Stimulated activated CD8-positive, alpha-beta memory T cell treated with anti-CD3 and anti-CD28 coated beads, Interleukin-12 subunit alpha, Interleukin-12 subunit beta, amount 100 ng/mL, for 4 hours (primary cell): ENCODE results near the gene CCDC91.

Experiments used
- DNase-seq: peaks from one replicate; pipeline ENCODE4 v3.0.0-alpha.2; 2020; ENCODE audit warnings: low read depth

The CCDC91 gene

DNA sequence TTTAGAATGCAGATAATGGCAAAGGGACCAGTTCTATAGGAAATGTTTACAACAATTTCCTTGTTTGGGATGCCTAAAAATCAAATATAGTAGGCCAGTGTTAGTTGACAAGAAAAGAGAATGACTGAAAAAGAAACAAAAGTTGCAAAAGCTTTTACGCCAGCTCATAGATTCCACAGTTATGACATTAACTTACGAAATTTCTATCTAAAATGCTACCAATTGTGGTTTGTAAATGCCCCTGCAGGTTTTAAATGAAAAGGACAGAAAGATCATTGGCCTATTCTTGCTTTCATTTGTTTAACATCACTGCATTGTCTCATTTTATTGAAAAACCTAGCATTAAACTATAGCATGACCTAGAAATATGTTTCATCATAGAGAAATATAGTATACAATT, 345.8 kb downstream of the CCDC91 start:
- no peak for DNase-seq

DNA sequence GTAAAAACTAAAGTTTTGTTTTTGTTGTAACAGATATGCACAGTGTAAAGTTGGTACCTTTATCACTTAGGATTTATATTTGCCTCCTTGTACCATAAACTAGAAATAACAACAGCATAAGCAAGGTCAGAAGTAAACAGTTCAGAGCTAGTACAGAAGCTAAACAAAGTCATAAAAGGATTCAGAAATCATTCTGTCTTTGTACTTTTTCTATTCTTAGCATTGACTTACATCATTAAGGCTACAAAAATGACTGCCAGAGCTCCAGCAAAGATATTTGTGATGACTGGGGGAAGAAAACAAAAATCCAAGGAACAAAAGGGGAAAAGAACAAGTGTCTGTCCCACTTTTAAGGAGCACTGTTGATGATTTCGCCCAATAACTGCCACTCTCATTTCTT, 347.2 kb downstream of the CCDC91 start:
- DNase-seq = no peak

DNA sequence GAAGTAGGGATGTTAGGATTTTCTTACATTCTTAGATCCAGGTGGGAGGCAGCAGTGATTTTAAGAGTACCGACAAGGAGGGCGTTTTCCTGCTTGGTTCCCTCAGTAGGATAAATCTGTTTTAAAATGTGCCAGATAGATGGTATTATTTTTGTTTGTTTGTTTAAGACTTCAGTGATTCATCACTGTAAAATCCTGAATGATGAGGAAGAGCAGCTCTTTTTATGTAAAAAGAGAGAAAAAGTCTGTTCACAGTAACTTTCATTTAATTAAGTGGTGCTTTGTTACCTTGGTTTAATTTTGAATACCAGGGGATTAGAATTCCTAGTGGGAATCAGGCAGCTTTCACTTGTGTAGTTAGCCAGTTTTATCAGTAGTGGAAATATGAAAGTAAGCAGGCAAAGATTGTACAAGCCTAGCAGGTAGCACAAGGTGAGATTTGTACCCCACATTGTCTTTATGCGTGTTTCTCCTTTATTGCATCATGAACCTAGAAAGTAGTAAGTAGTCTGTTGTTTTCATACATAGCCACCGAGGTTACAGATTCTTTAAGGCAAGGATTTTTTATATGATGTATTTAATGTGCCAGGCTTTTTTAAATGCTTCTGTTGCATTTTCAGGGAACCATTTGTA, 349.6 kb downstream of the CCDC91 start:
- no peak for DNase-seq

DNA sequence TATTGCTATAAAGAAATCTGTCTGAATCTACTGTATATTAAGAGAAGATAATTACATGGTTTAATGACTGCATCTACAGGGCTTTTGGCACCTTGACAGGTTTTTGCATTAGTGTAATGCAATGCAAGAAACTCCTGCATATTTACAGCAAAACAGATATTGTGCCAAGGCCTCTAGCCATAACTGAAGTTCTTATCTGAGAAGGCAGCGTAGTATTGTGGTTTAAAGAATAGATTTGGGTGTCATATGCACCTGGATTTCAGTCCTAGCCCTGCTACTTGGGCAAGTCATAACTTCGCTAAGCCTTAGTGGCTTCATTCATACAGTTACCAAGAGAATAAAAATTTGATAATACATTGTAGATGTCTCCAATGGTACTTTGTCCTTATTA, 350.1 kb downstream of the CCDC91 start:
- DNase-seq = no peak

DNA sequence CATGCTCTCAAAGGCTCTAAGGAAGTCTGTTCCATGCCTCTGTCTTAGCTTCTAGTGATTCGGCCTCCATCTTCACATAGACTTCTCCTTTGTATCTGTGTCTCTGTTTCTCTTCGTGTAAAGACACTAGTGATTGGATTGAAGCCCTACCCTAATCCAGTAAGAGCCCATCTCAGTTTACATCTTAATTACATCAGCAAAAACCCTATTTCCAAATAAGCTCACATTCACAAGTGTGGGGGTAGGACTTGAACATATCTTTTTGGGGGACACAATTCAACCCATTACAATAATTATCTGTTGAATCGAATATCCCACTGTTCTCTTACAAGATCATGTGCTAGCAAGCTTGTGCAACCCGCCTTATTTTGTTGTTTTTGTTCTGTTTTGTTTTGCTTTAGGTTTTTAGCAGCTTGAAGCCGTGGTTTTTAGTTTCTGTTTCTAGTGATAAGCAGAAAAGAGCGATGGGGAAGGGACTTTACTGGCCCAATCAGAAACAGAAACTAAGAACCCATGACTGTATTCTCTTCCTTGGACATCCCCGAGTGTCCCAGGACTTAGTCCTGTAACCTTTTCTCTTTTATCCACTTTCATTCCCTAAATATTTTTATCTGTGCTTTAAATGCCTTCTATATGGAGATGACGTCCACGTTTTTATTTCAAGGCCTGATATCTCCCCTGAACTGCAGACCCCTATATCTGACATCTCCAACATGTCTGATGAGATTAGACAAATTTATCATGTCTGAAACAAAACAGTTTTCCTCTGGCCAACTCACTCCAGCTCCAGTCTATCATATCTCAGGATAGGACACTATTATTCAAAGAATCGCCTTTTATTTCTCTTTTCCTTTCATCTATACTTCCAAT, 353.0 kb downstream of the CCDC91 start:
- DNase-seq = no peak

DNA sequence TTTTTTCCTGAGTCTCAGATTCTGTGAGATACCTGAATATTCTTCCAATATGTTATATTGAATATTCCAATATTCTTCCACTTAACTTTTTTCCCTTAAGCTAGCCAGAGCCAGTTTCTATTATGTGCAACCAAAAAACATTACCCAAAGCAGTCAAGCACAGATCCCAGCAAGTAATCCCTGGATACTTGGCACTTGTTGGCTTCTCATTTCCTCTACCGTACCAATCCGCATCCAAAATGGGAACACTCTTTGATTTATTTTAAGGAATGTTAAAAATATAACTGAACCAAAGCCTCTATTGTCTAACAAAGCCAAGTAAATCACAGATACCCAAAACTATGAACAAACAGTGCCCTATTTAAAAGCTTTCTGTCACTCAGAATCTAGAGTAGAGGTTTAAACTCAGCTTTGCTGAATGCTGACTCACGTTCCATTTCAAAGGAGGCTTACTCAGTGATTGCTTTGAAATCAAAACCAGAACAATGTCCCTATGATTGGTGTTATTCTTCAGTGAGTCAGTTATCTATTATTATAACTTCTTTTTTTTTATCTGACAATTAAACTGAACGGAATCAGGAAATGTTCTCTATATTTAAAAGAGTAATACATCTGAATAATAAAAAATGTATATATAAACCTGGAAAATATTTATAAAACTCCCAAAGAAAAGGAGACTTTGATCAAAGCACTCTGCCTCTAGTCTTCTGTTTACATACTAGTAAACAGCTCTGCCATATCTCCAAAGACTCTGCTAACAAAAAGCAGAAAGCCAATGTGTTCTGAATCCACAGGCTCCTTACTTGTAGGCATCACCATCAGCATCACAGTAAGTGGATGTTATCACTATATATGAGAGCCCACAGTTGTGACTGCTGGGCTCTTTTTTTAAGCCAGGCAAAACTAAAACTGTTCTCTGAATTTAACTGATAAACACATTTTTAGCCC, 360.8 kb downstream of the CCDC91 start:
- DNase-seq = no peak

DNA sequence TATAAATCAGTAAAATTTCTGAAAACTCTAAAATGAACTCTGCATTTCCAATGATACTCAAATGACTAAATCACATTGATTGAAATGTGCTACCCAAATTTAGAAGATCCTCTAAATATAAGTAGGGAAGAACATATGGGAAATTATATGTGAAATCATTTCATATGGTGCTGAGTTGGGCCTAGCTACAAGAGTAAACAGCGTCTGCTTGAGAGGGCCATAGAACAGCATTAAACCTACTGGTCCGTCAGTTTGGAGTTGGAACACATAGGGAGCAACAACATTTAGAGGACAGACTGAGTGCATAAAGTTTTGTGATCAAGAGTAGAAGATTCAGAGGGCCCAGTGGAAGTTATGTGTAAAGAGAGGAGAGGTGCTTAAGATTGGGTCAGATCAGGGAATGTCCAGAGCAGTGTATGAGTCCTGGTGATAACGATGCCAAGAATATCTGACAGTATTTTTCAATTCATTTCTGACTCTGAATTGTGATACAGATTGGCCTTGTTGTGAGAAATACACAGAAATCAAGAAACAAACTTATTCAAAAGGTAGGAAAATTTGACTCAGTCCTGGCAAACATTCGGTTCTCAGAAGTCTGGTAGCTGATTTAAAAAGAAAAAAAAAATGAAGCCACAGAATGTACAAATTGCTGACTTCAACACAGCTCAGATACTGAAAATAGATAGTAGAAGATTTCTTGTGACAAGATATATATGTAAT, 362.2 kb downstream of the CCDC91 start:
- DNase-seq = no peak

DNA sequence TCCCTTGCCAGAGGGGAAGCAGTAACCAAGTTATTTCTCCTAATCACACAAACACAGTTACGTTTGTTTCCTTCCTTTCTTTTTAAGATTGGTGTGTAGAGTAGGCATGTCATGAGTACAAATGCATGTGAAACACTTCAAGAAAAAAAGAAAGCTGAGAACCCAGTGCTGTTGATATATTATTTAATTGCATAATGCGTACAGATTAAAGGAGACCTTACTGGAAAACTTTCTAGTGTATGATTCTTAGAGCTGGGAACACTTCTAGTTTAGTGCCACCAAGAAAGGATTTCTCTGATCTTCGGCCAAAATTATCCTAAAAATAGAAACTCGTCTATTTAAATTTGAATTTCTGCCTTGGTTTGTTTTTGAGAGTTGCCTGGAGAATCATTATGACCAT, 365.5 kb downstream of the CCDC91 start:
- DNase-seq = no peak

DNA sequence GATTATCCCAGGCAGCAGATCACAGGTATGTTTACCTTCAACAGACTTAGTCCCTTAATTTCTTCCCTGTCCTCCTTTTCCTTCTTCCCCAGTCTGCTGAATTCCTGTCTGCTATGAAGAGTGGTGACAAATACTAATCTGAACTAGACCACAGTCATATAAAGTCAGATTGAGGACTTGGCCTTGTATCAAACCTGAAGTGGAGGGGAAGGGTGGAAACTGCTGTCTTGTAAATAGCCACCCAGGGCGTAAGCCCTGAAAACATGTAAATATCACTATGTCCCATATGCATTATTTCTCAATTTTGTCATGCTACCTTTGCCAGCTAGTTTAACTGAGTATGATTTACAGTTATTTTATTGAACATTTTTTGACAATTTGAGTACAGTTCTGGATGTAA, 368.0 kb downstream of the CCDC91 start:
- no peak for DNase-seq

DNA sequence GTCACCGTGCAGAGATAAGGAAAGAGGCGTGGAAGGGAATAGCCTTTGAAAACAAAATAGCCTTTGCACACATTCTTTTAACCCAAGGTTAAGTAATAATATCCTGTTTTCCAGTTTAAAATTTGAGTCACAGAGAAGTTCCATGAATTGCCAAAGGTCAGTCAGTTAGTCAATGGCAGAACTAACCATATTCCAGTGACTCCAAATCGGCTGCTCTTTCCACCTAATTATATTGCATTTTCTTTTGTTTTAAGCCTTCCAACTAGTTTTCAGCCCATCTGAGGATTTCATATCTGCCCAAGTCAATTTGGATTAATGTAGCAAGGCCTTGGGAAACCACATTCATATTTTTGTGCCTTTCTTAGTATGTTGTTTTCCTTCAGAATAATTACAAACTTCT, 373.0 kb downstream of the CCDC91 start:
- DNase-seq = no peak

DNA sequence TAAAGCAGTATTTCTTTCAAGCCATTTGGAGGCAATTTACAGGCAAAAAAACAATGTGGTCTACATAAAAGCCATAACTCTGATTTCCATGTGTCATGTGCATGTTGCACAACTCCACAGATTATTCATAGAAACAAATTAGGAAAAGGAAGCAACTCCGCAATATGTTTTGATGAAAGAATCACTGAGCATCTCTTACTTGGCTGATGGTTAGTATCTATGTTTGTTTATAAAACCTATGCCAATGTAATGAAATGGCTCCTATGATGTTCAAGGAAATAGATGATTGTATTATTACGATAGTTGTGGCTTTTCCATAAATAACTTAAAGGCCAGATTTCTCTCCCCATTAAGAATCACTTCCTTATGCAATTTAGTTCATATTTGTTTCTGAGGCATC, 373.7 kb downstream of the CCDC91 start:
- DNase-seq = no peak

DNA sequence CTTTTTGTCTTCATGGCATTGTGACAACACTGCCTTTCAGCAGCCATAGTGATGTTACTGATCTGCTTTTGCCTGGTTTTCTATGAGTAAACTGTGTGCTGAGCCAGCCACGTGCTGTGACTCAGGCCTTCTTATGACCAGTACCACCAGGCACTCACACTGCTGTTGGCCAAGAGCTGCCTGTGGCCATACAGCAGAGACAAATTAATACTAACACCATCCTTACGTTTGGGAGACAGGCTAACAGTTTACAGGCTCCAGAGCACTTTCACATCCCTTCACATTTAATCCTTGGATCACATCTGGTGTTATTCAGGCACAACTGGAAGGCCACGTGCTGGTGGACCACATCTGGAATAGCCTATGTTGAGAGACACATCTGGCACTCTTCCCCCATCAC, 377.9 kb downstream of the CCDC91 start:
- no peak for DNase-seq

DNA sequence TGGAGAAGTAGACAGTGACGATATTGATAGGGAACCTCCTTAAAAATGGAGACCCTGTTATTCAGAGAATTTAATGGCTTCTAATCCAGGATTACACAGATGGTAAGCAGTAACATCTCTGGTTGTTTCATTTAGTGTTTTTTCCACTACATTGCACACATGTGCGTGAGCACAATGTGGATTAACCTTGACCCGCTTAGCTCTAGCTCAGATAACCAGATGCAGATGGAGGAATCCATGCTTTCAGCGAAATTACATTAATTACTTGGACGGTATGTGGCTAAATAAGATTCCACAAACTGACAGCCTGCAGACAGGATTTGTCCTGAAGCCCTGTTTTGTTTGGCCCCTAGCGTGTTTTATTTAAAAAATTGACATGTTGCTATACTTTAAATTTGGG, 378.4 kb downstream of the CCDC91 start:
- DNase-seq = no peak

DNA sequence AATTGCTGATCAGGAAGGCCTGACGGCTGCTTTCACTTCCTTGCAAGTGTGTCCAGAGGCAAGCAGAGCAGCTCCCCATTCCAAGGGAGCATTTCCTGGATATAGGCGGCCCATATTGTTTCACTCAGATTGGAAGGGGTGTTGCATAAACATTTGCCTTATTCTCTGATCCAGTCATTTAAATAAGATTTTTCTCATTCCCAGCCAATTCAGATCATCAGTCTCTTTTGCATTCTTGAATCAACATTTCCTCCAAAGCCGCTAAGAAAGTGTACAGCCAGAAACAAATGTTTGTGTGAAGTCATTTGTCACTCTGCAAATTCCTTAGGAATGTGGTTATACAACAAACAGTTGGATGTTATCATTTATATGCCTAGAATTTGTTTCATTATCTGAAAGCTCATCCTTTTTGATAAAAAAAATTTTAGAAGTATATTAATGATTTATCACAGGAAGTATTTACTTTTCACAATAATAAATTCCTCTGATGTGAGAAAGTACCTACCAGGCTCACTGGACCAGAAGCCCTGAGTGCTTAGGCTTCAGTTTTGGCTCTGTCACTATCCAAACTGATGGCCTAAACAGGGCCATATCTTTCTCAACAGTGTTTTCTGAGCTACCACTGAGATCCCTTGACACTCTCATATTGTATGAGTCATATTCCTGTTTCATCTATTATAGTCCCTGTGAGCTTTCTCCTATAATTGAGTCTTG, 379.6 kb downstream of the CCDC91 start:
- no peak for DNase-seq

DNA sequence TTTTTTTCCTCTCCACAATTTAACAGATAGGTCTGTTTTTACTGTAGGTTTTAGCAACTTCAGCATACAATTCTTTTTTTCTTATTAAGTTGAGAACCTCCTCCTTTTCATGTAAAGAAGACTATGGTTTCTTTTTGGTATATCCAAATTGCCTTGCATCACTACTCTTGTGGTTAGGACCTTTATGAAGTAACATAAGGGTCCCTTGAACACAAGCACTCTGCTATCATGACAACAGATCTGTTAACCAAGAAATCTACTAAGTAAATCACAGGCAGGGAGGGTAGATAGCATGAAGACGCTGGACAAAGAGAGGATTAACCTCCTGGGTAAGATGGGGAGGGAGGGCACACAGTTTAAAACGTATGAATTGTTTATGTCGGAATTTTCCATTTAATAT, 380.6 kb downstream of the CCDC91 start:
- no peak for DNase-seq

DNA sequence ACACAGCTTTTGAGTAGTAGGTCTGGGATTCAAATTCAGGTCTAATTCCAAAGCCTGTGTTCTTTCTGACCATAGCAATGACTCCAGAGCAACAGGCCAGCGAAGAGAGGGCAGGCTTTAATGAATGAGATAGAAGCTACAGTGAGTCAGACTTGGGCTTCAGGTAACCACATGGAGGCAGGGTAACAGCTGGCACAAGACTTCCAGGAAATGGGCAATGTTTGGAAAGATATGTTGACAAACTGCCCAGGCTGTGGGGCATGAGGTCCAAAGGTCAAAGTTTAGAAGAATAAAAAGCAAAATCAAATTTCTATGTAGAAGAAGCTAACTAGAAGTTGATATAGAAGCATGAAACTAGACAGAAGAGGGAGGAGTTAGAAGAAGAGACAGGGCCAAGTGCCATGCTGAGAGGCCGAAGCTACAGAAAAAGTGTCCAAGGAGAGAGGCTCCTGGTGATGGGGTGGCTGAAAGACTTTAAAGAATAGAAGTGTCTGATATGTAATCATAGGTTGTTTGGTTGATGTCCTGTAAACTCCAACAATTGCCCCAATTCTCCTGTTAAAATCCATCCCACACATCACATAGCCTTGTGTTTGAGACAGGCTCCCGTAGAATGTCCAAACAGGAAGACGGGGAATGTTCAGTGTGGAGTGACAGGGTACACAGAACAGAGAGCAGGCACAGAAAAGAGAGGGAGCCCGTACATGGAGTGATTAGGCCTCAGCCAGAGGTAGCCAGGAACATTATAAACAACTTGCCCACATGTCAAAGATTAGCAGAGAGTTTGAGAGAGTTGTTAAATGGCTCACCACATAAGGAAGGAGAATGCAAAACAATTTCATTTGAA, 384.7 kb downstream of the CCDC91 start:
- DNase-seq = no peak

DNA sequence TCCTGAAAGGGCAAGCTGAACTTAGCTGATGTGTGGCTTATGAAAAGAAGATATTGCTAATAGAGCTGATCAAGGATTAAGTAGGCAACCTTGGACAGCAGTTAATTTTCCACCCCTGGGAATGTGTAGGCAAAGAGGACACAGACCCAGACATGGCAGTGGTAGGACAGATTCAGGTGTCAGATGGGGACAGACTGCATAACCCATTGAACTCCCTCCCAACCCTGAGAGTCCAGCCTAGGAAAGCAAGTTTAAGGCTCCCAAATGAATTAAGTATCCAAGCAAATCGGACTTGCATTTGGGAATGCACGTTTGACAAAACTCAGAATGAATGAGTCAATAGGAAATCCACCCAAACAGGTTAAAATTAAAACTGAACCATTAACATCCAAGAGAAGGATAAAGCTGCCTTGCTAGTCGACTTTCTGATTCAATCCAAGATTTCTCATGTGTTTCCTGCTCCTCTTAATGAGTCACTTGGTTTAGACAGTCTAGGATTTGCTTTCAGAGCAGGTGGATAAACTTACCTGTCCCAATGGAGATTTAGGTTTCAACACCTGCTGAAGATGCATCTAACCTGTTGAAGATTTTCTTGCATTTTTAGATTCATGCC, 385.4 kb downstream of the CCDC91 start:
- no peak for DNase-seq

DNA sequence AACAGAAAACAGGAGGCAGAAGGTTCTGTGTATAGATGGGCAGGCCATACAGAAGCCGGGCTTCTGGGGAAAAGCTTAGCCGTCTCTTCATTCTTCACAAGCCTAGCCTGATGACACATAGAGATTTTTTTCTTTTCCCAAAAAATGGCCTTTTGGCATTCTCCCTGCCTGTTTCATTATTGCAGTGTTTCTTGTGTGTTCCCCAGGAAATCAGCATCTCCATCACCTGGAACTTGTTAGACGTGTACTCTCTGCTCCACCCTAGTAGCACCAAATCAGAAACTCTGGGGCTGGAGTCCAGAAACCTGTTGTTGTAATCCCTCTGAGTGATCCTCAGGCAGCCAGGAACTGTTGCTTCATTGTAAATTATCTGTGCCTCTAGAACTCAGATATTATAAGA, 388.1 kb downstream of the CCDC91 start:
- DNase-seq = no peak

DNA sequence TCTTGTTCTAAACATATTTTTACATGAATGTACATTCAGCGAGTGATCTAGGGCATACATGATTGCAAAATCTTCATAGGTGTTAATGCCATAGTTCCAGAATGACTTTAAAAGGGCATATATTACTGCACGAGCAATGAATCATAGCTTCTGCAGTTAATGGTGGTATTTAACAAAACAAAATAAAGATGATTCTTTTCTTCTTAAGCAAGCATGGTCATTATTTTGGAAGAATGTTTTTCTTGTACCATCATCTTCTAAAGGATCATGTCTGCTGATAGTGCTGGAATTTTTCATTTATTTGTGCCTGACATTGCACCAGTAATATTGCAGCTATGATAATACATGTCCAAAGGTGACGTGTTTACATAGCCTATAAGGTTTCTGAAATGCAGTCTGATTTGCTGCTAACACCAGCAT, 388.6 kb downstream of the CCDC91 start:
- no peak for DNase-seq
